HG02840 (cell line): Measurements from ENCODE around the gene KLK13.

Experiments
- ATAC-seq: cut with Tn5 transposase; IDR thresholded peaks from one replicate; pipeline ENCODE4 v1.9.1; 2021; ENCODE audit warnings: mild to moderate bottlenecking, moderate library complexity, moderate number of reproducible peaks; ENCODE audit not compliant: unreplicated experiment, low FRiP score

KLK13 gene

GRCh38 chr19:51093101-51093500 is 28.2 kb upstream of the KLK13 start:
- ATAC-seq, result no peak

- no peak for ATAC-seq
Measured at GRCh38 chr19:51091895-51092873, 27.3 kb upstream of the KLK13 start.

- ATAC-seq, result no peak
Measured at GRCh38 chr19:51091126-51091525, 26.2 kb upstream of the KLK13 start.

- no peak for ATAC-seq
Measured at GRCh38 chr19:51090471-51090870, 25.6 kb upstream of the KLK13 start.

GRCh38 chr19:51089786-51090185 is 24.9 kb upstream of the KLK13 start:
- ATAC-seq, result no peak

- no peak for ATAC-seq
Measured at GRCh38 chr19:51086153-51086850, 21.4 kb upstream of the KLK13 start.

- ATAC-seq, result no peak
Measured at GRCh38 chr19:51084505-51084904, 19.6 kb upstream of the KLK13 start.

- ATAC-seq, result no peak
Measured at GRCh38 chr19:51083783-51084182, 18.9 kb upstream of the KLK13 start.

- no peak for ATAC-seq
Measured at GRCh38 chr19:51083181-51083580, 18.3 kb upstream of the KLK13 start.

- no peak for ATAC-seq
Measured at GRCh38 chr19:51082611-51083010, 17.7 kb upstream of the KLK13 start, which contains the start of gene KLK14. KLK14 (minus strand) TSS chr19:51082887; CDS start chr19:51082614, 273 bp downstream.

GRCh38 chr19:51081476-51081875 is 16.6 kb upstream of the KLK13 start:
- no peak for ATAC-seq

GRCh38 chr19:51079481-51080110 is 14.7 kb upstream of the KLK13 start:
- no peak for ATAC-seq

- no peak for ATAC-seq
Measured at GRCh38 chr19:51078731-51079130, 13.8 kb upstream of the KLK13 start.

GRCh38 chr19:51078104-51078503 is 13.2 kb upstream of the KLK13 start:
- ATAC-seq, result no peak

- no peak for ATAC-seq
Measured at GRCh38 chr19:51076631-51077213, 11.8 kb upstream of the KLK13 start.

GRCh38 chr19:51075998-51076397 is 11.1 kb upstream of the KLK13 start:
- ATAC-seq, result no peak

GRCh38 chr19:51071095-51071405 is 6.2 kb upstream of the KLK13 start:
- ATAC-seq, result no peak

GRCh38 chr19:51070334-51071094 is 5.6 kb upstream of the KLK13 start:
- ATAC-seq, result no peak

- no peak for ATAC-seq
Measured at GRCh38 chr19:51066393-51067186, 1.7 kb upstream of the KLK13 start.
